Measurements from ENCODE around the gene COX6B2. TPM values are rescaled to one million over a fixed set of nuclear protein-coding genes. Genes with fewer than 3 reads are reported as not detected.
A peak's percentile ranks its signal among the peaks of the same experiment; 100 is the strongest.

The COX6B2 gene
- total and polyA plus RNA-seq, 2 of the 13 experiments (the other 11 are each of a cell fraction or from before 2014, with no cell fraction given): 0.21 TPM; not detected in 1

- TF ChIP-seq ZBTB43 (CRISPR knock-in tag; conservative IDR thresholded peaks at IDR 0.05) (0 out of 2 replicates have a peak, but pooled peaks have one; percentile 49), RFXANK (CRISPR knock-in tag; IDR thresholded peaks at IDR 0.05) (no peak), PAX8 (CRISPR knock-in tag; IDR thresholded peaks at IDR 0.05; ENCODE audit: borderline replicate concordance) (no peak; the same call in 1 of the 2 replicates), KLF12 (CRISPR knock-in tag; IDR thresholded peaks at IDR 0.05; ENCODE audit: borderline replicate concordance) (peak; percentile 31; the same call in 1 of the 2 replicates), SOX13 (IDR thresholded peaks at IDR 0.05) (no peak), SOX13 (CRISPR knock-in tag; conservative IDR thresholded peaks at IDR 0.05 in 1 of 2, IDR thresholded peaks at IDR 0.05 in 1 of 2) (0 out of 4 replicates have a peak, but pooled peaks of 1 of the 2 experiments have one; percentile 48), ZSCAN9 (CRISPR knock-in tag; IDR thresholded peaks at IDR 0.05; ENCODE audit: borderline replicate concordance) (0 out of 2 replicates have a peak, but pooled peaks have one; percentile 46), ZNF713 (CRISPR knock-in tag; IDR thresholded peaks at IDR 0.05) (0 out of 2 replicates have a peak, but pooled peaks have one; percentile 62), ZBTB2 (CRISPR knock-in tag; IDR thresholded peaks at IDR 0.05; ENCODE audit: low read depth) (0 out of 2 replicates have a peak, but pooled peaks have one; percentile 53), KAT2B (IDR thresholded peaks at IDR 0.05; ENCODE audit: borderline replicate concordance, low read depth, low read length) (no peak), MEF2D (CRISPR knock-in tag; IDR thresholded peaks at IDR 0.05) (peak; percentile 55; the same call in 1 of the 2 replicates), RFXAP (CRISPR knock-in tag; IDR thresholded peaks at IDR 0.05; ENCODE audit: borderline replicate concordance) (peak; percentile 32; the same call in 1 of the 2 replicates), MTA3 (CRISPR knock-in tag; IDR thresholded peaks at IDR 0.05) (no peak), ZBTB38 (CRISPR knock-in tag; IDR thresholded peaks at IDR 0.05) (peak; percentile 65; the same call in 1 of the 2 replicates), HNRNPL (IDR thresholded peaks at IDR 0.05; ENCODE audit: low read depth, low read length) (peak; percentile 35; the same call in 1 of the 2 replicates), NKX3-1 (CRISPR knock-in tag; IDR thresholded peaks at IDR 0.05) (no peak), ZNF432 (CRISPR knock-in tag; IDR thresholded peaks at IDR 0.05; ENCODE audit: borderline replicate concordance) (no peak), ELK4 (CRISPR knock-in tag; IDR thresholded peaks at IDR 0.05; ENCODE audit: borderline replicate concordance) (no peak; the same call in 1 of the 2 replicates)
- TF ChIP-seq, protein P1, sequence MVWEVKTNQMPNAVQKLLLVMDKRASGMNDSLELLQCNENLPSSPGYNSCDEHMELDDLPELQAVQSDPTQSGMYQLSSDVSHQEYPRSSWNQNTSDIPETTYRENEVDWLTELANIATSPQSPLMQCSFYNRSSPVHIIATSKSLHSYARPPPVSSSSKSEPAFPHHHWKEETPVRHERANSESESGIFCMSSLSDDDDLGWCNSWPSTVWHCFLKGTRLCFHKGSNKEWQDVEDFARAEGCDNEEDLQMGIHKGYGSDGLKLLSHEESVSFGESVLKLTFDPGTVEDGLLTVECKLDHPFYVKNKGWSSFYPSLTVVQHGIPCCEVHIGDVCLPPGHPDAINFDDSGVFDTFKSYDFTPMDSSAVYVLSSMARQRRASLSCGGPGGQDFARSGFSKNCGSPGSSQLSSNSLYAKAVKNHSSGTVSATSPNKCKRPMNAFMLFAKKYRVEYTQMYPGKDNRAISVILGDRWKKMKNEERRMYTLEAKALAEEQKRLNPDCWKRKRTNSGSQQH (CRISPR knock-in tag; IDR thresholded peaks at IDR 0.05; ENCODE audit: low read depth): peak; percentile 88; the same call in 1 of the 2 replicates
Observed at GRCh38 chr19:55385724-55386492, 31.4 kb upstream of the COX6B2 start, which contains the start of gene RPL28 (continued).

All from HepG2 (cell line).